ENCODE results near the gene COL4A2. TPM values are rescaled to one million over a fixed set of nuclear protein-coding genes. Genes with fewer than 3 reads are reported as not detected.

COL4A2 gene
- total RNA-seq, 3 donors from 2014 or later: 0.63 to 1.2 (median 1.1) TPM

DNA sequence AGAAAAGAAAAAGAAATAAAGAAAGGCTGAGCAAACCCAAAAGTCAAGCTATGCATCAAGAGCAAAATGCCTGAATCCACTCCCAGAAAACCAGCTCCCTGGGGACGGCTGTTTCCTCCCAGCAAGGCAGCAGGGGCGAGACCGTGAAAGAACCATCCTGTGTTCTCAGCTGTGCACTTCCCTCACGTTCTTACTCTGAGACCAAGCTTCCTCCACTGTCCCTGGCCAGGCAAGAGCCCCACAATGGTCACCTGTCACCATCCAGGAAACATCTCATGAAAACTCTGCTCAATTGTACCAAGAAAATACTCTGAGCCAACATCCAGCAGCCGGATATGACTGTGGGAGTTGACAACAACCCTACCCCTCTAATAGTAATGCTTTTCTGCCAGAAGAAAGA, 231.5 kb downstream of the COL4A2 start:
- Mint-ChIP-seq H3K4me1 (ENCODE audit: low read depth) (peaks cover 6% of the 10 kb centered on the region), H3K9me3 (no peaks in the 10 kb centered on the region), H3K27me3 (ENCODE audit: low read depth) (no peaks in the 10 kb centered on the region), H3K36me3 (ENCODE audit: insufficient read depth) (no peaks in the 10 kb centered on the region), H3K4me3 (no peak overlapping the region)
- ATAC-seq (no peak), DNase-seq (no peak)

DNA sequence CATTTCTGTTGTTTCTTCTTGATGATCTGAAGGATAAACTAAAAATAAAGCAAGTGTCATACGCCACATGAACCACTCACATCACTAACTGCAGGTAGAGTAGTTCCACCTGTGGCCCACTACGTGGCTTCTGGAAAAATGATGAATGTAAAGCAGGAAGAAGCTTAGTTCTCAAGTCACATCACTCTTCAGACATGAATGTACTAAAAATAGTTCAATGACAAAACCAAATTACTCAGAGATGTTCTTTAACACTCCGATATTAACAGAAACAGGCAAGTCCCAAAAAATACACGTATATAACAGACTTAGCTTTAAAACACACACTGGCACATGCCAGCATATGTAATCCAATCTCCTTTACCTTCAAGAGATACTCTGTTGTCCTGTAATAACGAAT, 232.8 kb downstream of the COL4A2 start:
- Mint-ChIP-seq H3K36me3 (ENCODE audit: insufficient read depth) (peaks cover under 1% of the 10 kb centered on the region), H3K9me3 (no peaks in the 10 kb centered on the region), H3K4me3 (no peak overlapping the region), H3K27me3 (ENCODE audit: low read depth) (no peaks in the 10 kb centered on the region), H3K4me1 (ENCODE audit: low read depth) (peaks cover 6% of the 10 kb centered on the region)
- no peak for DNase-seq
- ATAC-seq: no peak

DNA sequence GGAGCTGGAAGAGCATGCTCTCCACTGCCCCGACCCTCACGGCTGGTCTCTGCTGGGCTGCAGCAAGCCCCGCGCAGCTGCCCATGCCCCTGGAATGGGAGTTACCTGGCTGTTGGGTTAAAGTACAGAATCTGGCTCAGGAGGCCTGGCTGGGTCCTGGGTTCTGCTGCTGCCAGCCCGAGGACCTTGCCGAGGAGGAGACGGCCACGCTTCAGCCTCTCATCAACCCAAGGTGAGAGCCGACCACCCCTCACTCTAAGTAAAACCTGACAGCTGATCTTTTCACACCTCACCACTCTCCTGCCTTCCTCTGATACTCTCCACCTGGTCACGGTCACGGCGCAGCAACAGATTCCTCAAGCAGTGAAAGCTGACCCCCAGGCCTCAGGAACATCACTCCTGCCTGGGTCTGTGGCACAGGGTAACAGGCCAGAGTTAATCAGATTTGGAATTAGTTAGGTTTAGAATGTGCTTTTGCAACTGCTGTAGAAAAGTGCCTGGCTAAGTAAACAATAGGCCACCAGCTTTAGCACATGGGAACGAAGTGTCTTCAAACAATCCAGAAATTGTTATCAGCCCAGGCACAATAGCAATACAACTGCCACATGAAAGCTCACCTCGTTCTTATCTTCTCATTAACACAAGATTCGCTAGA, 233.9 kb downstream of the COL4A2 start:
- ATAC-seq (no peak), DNase-seq (no peak)
- H3K36me3 Mint-ChIP-seq (ENCODE audit: insufficient read depth): peaks cover 3% of the 10 kb centered on the region
- no peaks in the 10 kb centered on the region for H3K27me3 Mint-ChIP-seq (ENCODE audit: low read depth)
- H3K9me3 Mint-ChIP-seq: no peaks in the 10 kb centered on the region
- H3K4me3 Mint-ChIP-seq: no peak overlapping the region
- H3K4me1 Mint-ChIP-seq (ENCODE audit: low read depth): peaks cover 6% of the 10 kb centered on the region

DNA sequence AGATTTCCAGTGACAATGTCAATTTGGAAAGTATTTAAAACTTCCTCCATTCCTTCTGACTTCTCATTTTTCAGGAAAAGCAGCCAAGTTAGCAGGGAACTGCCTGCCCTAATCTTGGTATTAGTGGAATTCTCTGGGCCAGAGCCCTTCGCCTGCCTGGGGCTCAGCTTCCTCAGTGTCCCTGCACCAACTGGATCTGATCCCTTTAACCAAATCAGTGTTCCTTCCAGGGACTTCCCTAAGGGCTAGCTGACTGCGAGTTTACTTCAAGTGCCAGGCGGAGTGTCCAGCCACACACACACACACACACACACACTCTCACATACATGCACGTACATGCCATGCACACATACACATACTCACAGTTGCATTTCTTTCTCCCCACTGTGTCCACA, 234.4 kb downstream of the COL4A2 start:
- H3K4me3 Mint-ChIP-seq: no peak overlapping the region
- H3K4me1 Mint-ChIP-seq (ENCODE audit: low read depth): peaks cover 3% of the 10 kb centered on the region
- DNase-seq (no peak), ATAC-seq (no peak)
- H3K9me3 Mint-ChIP-seq: no peaks in the 10 kb centered on the region
- H3K36me3 Mint-ChIP-seq (ENCODE audit: insufficient read depth): peaks cover 3% of the 10 kb centered on the region
- H3K27me3 Mint-ChIP-seq (ENCODE audit: low read depth): no peaks in the 10 kb centered on the region

DNA sequence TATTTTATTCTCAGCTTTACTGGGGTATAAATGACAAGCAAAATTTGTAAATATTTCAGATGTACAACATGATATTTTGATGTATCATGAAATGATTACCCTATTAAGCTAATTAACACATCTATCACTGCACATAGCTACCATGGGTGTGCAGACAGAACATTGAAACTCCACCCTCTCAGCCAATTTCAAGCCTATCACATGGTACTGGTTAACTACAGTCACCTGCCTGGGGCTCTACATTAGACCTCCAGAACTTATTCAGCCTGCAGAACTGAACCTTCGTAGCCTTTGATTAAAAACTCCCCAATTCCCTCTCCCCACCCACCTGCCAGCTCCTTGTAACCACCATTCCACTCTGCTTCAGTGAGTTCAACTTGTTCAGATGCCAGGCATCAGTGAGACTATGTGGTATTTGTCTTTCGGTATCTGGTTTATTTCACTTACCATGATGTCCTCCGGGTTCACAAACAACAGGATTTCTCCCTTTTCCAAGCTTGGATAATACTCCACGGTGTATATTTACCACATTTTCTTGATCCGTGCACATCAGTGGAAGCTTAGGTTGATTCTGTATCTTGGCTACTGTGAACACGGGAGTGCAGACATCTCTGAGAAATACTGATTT, 235.2 kb downstream of the COL4A2 start:
- Mint-ChIP-seq H3K27me3 (ENCODE audit: low read depth) (no peaks in the 10 kb centered on the region), H3K4me3 (no peak overlapping the region), H3K36me3 (ENCODE audit: insufficient read depth) (peaks cover 3% of the 10 kb centered on the region), H3K9me3 (no peaks in the 10 kb centered on the region), H3K4me1 (ENCODE audit: low read depth) (peaks cover under 1% of the 10 kb centered on the region)
- no peak for ATAC-seq
- no peak for DNase-seq

DNA sequence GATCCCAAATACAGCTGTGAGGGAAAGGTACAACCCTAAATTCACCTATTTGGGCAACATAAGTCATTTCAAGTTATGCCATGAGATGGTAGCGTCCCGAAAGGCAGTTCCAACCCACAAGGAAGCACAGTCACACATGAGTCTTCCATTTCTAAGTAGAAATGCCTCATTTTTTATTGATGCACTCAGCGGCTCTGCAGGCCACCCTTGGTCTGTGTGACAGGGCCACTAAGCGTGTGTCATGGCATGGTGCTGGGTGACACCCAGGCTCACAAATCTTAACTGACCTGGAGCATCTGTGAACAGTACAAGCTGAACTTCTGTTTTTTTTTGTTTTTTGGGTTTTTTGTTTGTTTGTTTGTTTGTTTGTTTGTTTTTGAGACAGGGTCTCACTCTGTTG, 239.3 kb downstream of the COL4A2 start:
- DNase-seq (no peak), ATAC-seq (no peak)
- Mint-ChIP-seq H3K27me3 (ENCODE audit: low read depth) (no peaks in the 10 kb centered on the region), H3K36me3 (ENCODE audit: insufficient read depth) (peaks cover 3% of the 10 kb centered on the region), H3K9me3 (no peaks in the 10 kb centered on the region), H3K4me1 (ENCODE audit: low read depth) (no peaks in the 10 kb centered on the region), H3K4me3 (no peak overlapping the region)

DNA sequence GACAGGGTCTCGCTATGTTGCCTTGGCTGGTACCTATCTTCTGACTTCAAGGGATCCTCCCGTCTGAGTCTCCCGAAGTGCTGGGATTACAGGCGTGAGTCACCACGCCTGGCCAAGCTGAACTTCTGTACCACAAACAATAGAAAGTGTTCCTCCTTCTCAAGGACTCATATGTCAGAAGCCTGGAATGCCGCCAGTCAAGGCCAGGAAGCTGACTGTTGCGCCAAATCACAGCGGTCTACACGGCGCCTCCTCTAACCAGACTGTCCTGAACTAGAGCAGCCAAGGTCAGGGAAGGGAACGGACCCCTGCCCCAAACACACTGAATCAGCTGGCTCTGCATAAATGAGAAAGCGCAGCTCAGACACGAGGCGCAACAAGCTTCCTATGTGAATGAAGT, 239.8 kb downstream of the COL4A2 start:
- Mint-ChIP-seq H3K9me3 (no peaks in the 10 kb centered on the region), H3K4me1 (ENCODE audit: low read depth) (no peaks in the 10 kb centered on the region), H3K4me3 (no peak overlapping the region), H3K27me3 (ENCODE audit: low read depth) (no peaks in the 10 kb centered on the region), H3K36me3 (ENCODE audit: insufficient read depth) (peaks cover 3% of the 10 kb centered on the region)
- DNase-seq (no peak), ATAC-seq (no peak)

DNA sequence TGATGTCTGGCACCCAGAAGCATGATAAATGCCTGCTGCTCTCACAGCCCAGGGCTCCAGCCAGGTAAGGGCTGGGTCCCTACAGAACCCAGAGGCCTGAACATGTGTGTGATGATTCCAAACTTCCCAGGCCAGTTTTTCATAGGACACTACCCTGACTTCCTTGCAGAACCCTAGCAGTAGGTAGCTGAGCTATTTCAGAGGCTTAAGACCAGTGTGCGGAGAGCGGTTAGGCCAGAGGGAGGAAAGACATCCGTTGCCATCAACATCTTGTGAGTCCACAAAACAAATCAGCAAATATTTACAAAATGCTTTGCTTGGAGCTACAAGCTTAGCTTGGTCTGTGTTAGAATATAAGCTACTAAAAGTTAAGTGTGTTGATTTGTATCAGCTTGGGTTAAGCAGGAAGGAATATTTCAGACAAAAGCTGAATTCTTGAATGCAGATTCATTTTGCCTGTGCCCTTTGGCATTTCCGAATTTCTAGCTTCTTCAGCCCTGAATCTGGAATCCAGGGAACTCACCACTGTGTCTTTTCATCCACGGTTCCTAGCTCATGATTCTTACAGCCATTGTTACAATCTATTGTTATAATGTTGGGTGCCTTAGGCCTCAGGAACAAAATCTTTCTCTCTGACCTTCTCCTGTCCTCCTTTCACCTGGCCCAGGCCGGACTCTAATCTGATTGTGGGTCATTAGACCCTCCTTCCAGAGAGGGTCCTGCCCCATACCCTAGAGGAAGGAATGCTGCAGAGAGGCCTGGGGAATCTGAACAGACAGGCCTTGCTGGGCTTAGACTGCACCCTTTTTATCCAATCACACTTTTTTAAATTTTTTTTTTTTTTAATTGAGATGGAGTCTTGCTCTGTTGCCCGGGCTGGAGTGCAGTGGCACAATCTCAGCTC, 242.1 kb downstream of the COL4A2 start:
- Mint-ChIP-seq H3K36me3 (ENCODE audit: insufficient read depth) (peaks cover 3% of the 10 kb centered on the region), H3K9me3 (no peaks in the 10 kb centered on the region), H3K27me3 (ENCODE audit: low read depth) (no peaks in the 10 kb centered on the region), H3K4me3 (no peak overlapping the region), H3K4me1 (ENCODE audit: low read depth) (no peaks in the 10 kb centered on the region)
- no peak for ATAC-seq
- no peak for DNase-seq

DNA sequence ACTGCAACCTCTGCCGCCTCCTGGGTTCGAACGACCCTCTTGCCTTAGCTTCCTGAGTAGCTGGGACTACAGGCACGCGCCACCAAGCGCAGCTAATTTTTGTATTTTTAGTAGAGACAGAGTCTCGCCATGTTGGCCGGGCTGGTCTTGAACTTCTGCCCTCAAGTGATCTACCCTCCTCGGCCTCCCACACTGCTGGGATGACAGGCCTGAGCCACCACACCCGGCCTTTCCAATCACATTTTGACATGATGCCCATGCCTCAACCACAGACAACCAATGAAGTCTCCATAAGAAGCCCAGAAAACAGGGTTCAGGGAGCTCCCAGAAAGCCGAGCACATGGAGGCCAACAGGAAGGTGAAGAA, 242.7 kb downstream of the COL4A2 start:
- Mint-ChIP-seq H3K9me3 (no peaks in the 10 kb centered on the region), H3K4me3 (no peak overlapping the region), H3K36me3 (ENCODE audit: insufficient read depth) (peaks cover 3% of the 10 kb centered on the region), H3K4me1 (ENCODE audit: low read depth) (no peaks in the 10 kb centered on the region), H3K27me3 (ENCODE audit: low read depth) (no peaks in the 10 kb centered on the region)
- ATAC-seq (no peak), DNase-seq (no peak)

DNA sequence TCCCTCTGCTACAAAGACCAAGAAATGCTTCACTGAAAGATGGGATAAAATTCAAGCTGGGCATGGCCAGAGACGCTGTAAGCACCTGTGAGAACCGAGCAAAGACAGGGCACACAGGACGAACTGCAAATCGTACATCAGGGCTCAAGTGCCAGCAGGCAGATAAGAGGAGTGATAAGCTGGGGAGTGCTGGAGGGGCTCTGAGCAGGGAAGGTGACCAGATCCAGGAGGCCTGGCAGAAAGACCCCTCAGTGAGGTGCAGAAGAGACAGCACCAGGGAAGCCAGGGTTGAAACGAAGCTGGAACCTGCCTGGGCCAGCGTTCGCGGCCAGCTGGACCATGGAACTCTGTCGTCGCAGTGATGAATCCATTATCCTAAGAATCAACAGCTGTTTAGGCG, 244.2 kb downstream of the COL4A2 start:
- no peaks in the 10 kb centered on the region for H3K4me1 Mint-ChIP-seq (ENCODE audit: low read depth)
- H3K9me3 Mint-ChIP-seq: no peaks in the 10 kb centered on the region
- no peak for DNase-seq

DNA sequence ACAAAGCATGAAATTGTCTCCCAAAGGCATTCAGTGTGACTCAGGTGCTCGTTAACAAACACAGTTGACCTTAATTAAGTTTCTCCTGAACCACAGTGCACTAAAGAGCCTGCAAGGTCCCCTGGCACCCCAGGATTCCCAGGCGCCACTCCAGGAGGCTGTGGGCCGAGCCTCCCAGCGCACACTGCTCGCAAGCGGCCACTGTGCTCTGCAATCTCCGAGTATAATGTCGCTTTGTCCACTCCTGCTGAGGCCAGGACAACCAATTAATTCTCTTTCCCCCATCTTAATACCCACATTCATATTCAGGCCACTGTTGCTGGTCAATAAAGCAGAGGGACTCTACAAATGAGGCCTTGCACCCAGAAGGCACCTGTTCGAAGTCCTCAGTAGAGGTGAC, 245.7 kb downstream of the COL4A2 start:
- Mint-ChIP-seq H3K9me3 (no peaks in the 10 kb centered on the region), H3K4me3 (no peak overlapping the region), H3K36me3 (ENCODE audit: insufficient read depth) (no peaks in the 10 kb centered on the region), H3K4me1 (ENCODE audit: low read depth) (no peaks in the 10 kb centered on the region), H3K27me3 (ENCODE audit: low read depth) (no peaks in the 10 kb centered on the region)
- no peak for ATAC-seq
- no peak for DNase-seq

More for the DNA sequence above, 244.2 kb downstream of the COL4A2 start:
- no peak for ATAC-seq
- Mint-ChIP-seq H3K36me3 (ENCODE audit: insufficient read depth) (no peaks in the 10 kb centered on the region), H3K4me3 (no peak overlapping the region), H3K27me3 (ENCODE audit: low read depth) (no peaks in the 10 kb centered on the region)

DNA sequence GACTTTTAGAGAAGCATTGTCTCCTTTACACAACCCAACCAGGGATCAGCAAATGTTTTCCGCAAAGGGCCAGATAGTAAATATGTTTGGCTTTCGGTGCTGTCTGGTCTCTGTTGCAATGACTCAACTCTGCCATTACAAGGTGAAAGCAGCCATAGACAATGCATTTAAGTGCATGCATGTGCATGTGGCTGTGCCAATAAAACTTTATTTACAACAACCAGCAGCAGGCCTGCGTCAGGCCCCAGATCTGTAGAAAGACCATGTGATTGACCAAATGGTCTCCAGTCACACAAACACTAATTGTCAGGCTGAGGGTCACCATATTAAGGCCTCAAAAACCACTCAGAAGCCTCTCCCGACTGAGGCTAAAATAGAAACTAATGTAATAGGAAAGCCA, 246.3 kb downstream of the COL4A2 start:
- no peak overlapping the region for H3K4me3 Mint-ChIP-seq
- DNase-seq (no peak), ATAC-seq (no peak)
- no peaks in the 10 kb centered on the region for H3K9me3 Mint-ChIP-seq
- no peaks in the 10 kb centered on the region for H3K36me3 Mint-ChIP-seq (ENCODE audit: insufficient read depth)
- no peaks in the 10 kb centered on the region for H3K27me3 Mint-ChIP-seq (ENCODE audit: low read depth)
- no peaks in the 10 kb centered on the region for H3K4me1 Mint-ChIP-seq (ENCODE audit: low read depth)

DNA sequence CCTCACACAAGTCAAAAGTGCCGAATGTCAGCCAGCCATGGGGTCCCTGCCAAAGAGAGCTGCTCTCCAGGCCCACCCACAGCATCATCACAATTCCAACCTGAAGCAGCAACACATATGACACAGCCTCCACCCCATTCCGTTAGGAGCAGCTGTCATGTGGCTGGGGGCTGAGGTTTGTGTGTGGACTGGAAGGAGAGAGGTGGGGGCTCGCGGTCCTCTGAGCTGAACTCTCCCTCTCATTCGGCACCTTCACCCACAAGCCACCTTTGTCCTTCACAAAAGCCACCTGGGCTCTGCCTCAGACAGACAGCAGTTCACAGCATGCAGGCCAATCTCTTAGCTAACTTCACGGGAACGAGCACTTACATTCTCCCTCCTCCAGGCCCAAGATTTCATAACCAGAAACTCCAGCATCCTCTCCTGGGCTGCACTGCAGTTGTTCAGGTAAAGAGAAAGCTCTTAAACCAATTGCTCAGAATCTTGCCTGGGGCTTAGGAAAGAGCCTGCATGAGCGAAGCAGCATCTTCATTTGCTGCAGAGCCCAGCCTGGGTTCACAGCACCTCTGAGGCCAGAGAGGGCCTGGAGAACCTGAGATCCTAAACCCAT, 247.2 kb downstream of the COL4A2 start:
- Mint-ChIP-seq H3K4me3 (no peak overlapping the region), H3K27me3 (ENCODE audit: low read depth) (no peaks in the 10 kb centered on the region), H3K9me3 (no peaks in the 10 kb centered on the region), H3K36me3 (ENCODE audit: insufficient read depth) (no peaks in the 10 kb centered on the region), H3K4me1 (ENCODE audit: low read depth) (no peaks in the 10 kb centered on the region)
- DNase-seq (no peak), ATAC-seq (no peak)

DNA sequence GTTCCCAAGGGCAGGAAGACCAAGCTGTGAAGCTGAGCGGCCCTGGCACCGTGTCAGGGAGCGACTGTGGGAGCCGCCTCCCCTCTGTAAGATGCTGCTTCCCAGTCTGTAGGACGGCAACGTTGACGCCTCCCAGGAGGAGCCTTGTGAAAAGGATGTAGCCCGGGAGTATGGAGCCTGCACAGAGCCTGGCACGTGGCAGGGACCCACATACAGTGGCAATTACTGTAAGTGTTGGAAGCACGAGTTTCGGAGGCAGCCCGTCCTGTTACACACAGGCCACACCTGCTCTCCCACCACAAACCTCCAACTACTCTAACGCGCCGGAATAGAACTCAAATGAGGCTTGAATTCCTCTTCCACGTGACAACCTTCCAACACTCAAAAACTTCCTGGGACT, 247.9 kb downstream of the COL4A2 start:
- H3K4me1 Mint-ChIP-seq (ENCODE audit: low read depth): peaks cover under 1% of the 10 kb centered on the region
- H3K27me3 Mint-ChIP-seq (ENCODE audit: low read depth): peaks cover under 1% of the 10 kb centered on the region
- ATAC-seq (no peak), DNase-seq (no peak)
- no peaks in the 10 kb centered on the region for H3K36me3 Mint-ChIP-seq (ENCODE audit: insufficient read depth)
- no peak overlapping the region for H3K4me3 Mint-ChIP-seq
- H3K9me3 Mint-ChIP-seq: no peaks in the 10 kb centered on the region

Measured in activated T-cell treated with anti-CD3 and anti-CD28 coated beads, Interleukin-2, amount 50 U/mL, for 4 hours (primary cell).